Adrenal gland (tissue), 12 donors: ENCODE results near the gene TOR4A. TPM values are rescaled to one million over a fixed set of nuclear protein-coding genes. Genes with fewer than 3 reads are reported as not detected.

ENCODE experiments used
- DNase-seq, 7 donors: peaks; one replicate each; pipeline ENCODE4 v3.0.0-alpha.2; 2019 to 2020
- H3K27ac ChIP-seq, 5 donors: fragments of 200-600 bp; sonication (generic) in 4 of 5; 1 replicate in 3 of 5; 2 replicates in 2 of 5; pipeline versions ENCODE4 v1.5.1 to v1.8.0; 2016 to 2020; ENCODE audit warnings: mild to moderate bottlenecking in 1 of 5
- H3K27me3 ChIP-seq: fragments of 200-600 bp; 2 replicates; pipeline ENCODE4 v1.8.0; 2021
- H3K36me3 ChIP-seq, 2 donors: fragments of 200-600 bp; replicated peaks in 1 of 2; 1 replicate in 1 of 2; 2 replicates in 1 of 2; pipeline versions ENCODE4 v1.5.1 to v1.8.0; 2018 to 2022
- H3K4me1 ChIP-seq, 2 donors: fragments of 200-600 bp; replicated peaks in 1 of 2; 1 replicate in 1 of 2; 2 replicates in 1 of 2; pipeline versions ENCODE4 v1.5.1 to v1.8.0; 2018 to 2021
- H3K4me3 ChIP-seq, 4 donors: fragments of 200-600 bp; sonication (generic) in 3 of 4; one replicate each; pipeline ENCODE4 v1.5.1; 2016 to 2018
- H3K9me3 ChIP-seq, 3 donors: fragments of 200-600 bp; sonication (generic) in 1 of 3; replicated peaks in 1 of 3; 1 replicate in 2 of 3; 2 replicates in 1 of 3; pipeline versions ENCODE4 v1.5.1 to v1.8.0; 2016 to 2021
- POLR2A ChIP-seq, 2 donors: fragments of 450-650 bp; IDR thresholded peaks; one replicate each; pipeline ENCODE4 v1.6.1; 2017; ENCODE audit warnings: antibody characterized with exemption in 2 of 2, mild to moderate bottlenecking in 2 of 2, moderate library complexity in 1 of 2
- WGBS, 4 donors: extraction: QIAGEN DNeasy Blood & Tissue Kit in 2 of 4; methylation state at CpG; one replicate each; pipeline versions ENCODE4 v1.1.5 to v1.1.7; 2013 to 2017; 5-methylcytosine and 5-hydroxymethylcytosine counted together
- intact Hi-C, 2 donors: fragments of 100-400 bp; cut with DNase I; formaldehyde crosslinking; loops; one replicate each; pipeline versions ENCODE4 v1.14.1 to v1.15.0; 2022 to 2023
- polyA plus RNA-seq, 3 donors: library from polyadenylated mRNA; stranded (reverse); fragments of 200-250 nt in 2 of 3; fragments of 350-450 nt in 1 of 3; fragmentation: Illumina TruSeq in 1 of 3; extraction: RNeasy Lipid Tissue Mini Kit (QIAGEN cat#74804) in 1 of 3; gene quantifications; one replicate each; pipeline ENCODE4 v1.2.3, GENCODE V29; 2013 to 2014
- total RNA-seq, 9 donors: library from RNA; depleted of rRNA in 4 of 9; stranded (reverse); fragments of >200 nt in 4 of 9; fragments of 120-200 nt in 1 of 9; fragmentation: NEBNext Ultra II Directional in 1 of 9; extraction: Animal tissue kit (Norgen Biotek cat#: 25700) in 1 of 9; gene quantifications; one replicate each; pipeline versions ENCODE4 v1.1.0 to v1.2.4, GENCODE V29; 2013 to 2023
- TF ChIP-seq, protein P1 (sequence below), 6 experiments: fragments of 450-650 bp in 4 of 6; fragments of 200-600 bp in 2 of 6; sonication (generic) in 1 of 6; IDR thresholded peaks; 1 replicate in 5 of 6; 2 replicates in 1 of 6; pipeline versions ENCODE4 v1.5.1 to v1.8.0; 2016 to 2021; ENCODE audit warnings: antibody characterized with exemption in 6 of 6, mild to moderate bottlenecking in 2 of 6, moderate library complexity in 1 of 6
- donor health status: healthy with polysubstance abuse.
- donor health status: Bipolar disorder and iron deficiency.
- donor health status: DM: yes; HTN: yes; CAD: no.
- donor health status: DM: no; HTN: no; CAD: no.
- donor health status: DM: no; HTN: no; CAD: no.
- donor health status: DM: yes; HTN: yes; CAD: no.

The TOR4A gene
- total and polyA plus RNA-seq, 12 donors: 0.49 to 21.5 (median 7.4) TPM

DNA sequence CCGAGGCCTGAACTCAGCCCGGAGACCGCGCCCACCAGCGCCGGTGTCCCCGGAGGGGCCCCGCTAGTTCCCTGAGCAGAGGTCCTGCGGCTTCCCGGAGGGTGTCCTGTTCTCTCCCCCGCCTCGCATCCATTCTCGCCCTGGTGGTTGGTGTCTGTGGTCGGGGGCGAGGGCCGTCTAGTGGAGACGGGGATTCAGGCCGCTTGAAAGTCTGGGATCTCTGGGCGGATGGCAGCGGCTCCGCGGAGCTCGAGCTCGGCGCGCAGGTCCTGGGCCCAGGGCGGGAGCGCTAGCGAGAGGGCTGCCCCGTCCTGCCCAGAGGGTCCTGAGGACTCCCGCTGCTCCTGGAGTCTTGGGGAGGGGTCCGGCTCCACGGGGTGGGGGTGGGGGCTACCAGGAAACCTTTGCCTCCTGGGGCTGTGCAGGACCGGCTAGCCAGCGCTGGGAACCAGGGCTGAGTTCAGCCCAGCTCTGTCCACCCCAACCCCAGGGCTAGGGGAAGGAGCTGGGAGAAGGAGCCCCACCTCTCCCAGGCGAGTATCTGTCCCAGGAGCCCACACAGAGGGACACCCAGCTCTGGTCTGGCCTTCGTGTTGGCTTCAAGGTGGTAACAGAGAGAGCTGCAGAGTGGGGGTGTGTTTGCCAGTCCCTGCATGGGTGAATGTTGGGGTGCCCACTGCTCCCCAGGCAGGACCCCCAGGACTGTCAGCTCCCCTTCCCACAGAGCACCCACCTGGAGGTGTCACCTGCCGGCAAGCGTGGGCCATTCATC, 4.0 kb downstream of the TOR4A start:
- WGBS, 4 donors: 42 to 83% (median 64%) methylated on average over 5 to 39 of the region's 39 CpGs
- H3K27me3 ChIP-seq: peaks cover 9% of the 10 kb centered on the region

DNA sequence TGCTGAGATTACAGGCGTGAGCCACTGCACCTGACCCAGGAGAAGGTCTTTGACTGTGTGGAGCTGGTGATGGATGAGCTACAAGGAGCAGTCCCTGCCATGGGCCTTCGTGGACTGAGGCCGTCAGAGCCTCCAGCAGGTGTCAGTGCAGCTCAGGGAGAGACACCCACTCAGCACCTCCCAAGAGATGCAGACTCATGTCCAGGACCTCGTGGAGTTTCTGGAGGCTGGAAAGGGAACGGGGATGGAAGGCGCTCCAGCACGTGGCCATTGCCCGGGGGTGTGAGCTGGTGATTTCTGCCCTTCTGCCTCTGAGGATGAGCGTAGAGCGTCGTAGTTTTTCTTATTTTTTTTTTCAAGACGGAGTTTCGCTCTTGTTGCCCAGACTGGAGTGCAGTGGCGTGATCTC, 9.5 kb downstream of the TOR4A start:
- TF ChIP-seq, protein P1, sequence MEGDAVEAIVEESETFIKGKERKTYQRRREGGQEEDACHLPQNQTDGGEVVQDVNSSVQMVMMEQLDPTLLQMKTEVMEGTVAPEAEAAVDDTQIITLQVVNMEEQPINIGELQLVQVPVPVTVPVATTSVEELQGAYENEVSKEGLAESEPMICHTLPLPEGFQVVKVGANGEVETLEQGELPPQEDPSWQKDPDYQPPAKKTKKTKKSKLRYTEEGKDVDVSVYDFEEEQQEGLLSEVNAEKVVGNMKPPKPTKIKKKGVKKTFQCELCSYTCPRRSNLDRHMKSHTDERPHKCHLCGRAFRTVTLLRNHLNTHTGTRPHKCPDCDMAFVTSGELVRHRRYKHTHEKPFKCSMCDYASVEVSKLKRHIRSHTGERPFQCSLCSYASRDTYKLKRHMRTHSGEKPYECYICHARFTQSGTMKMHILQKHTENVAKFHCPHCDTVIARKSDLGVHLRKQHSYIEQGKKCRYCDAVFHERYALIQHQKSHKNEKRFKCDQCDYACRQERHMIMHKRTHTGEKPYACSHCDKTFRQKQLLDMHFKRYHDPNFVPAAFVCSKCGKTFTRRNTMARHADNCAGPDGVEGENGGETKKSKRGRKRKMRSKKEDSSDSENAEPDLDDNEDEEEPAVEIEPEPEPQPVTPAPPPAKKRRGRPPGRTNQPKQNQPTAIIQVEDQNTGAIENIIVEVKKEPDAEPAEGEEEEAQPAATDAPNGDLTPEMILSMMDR (IDR thresholded peaks at IDR 0.05): peak in 5 of 6 experiments; percentile 34 to 53 (median 38)
- TF ChIP-seq POLR2A (IDR thresholded peaks at IDR 0.05): no peak
- Histone ChIP-seq H3K9me3 (no peaks in the 10 kb centered on the region), H3K27me3 (no peaks in the 10 kb centered on the region), H3K36me3 (no peaks in the 10 kb centered on the region), H3K27ac (no peak overlapping the region), H3K4me3 (no peak overlapping the region), H3K4me1 (no peaks in the 10 kb centered on the region)
- 48 to 53% (median 51%) methylated on average over 13 to 14 of the region's 14 CpGs for WGBS, 4 donors
- peak in 3 of 7 donors; percentile 59 to 71 (median 62) for DNase-seq
- intact Hi-C loops: no loop called here

More for the DNA sequence above, 4.0 kb downstream of the TOR4A start:
- H3K9me3 ChIP-seq: no peaks in the 10 kb centered on the region
- no peaks in the 10 kb centered on the region for H3K36me3 ChIP-seq
- TF ChIP-seq POLR2A (IDR thresholded peaks at IDR 0.05): no peak
- TF ChIP-seq, protein P1 (IDR thresholded peaks at IDR 0.05): no peak
- H3K4me1 ChIP-seq: peaks cover 0 to 2% of the 10 kb centered on the region in 2 donors
- peak in 1 of 7 donors; percentile 16 for DNase-seq
- intact Hi-C loops: no loop called here
- H3K4me3 ChIP-seq: no peak overlapping the region
- no peak overlapping the region for H3K27ac ChIP-seq

DNA sequence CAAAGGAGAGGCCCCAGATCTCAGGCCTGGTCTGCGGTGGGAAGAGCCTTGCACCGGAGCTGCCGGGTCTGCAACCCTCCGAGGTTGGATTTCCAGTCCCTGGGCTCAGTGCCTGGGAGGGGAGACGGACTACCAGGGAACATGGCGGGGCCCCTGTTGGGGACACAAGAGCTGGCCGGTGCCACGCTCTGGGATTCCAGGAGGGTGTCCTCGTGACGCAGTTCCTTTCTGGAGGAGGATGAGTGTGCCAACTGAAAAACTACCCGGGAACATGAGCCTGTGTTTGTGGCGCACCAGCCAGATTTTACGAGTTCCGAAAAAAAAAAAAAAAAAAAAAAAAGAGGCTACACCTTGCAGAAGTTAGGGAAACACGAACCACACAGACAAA, 15.6 kb downstream of the TOR4A start:
- H3K4me3 ChIP-seq: no peak overlapping the region
- H3K36me3 ChIP-seq: no peaks in the 10 kb centered on the region
- peaks cover 13% of the 10 kb centered on the region for H3K27me3 ChIP-seq
- intact Hi-C loops: loop anchor here in 1 of 2 donors (10.0 kb wide), 1 partner anchor 232 kb away; no protein-coding TSS in a partner anchor
- H3K27ac ChIP-seq: no peak overlapping the region
- H3K9me3 ChIP-seq: no peaks in the 10 kb centered on the region
- 85 to 90% (median 87%) methylated on average over 10 to 15 of the region's 15 CpGs for WGBS, 4 donors
- H3K4me1 ChIP-seq: peaks cover 3 to 13% of the 10 kb centered on the region in 2 donors
- no peak for TF ChIP-seq POLR2A (IDR thresholded peaks at IDR 0.05)
- TF ChIP-seq, protein P1 (IDR thresholded peaks at IDR 0.05): no peak
- no peak for DNase-seq

DNA sequence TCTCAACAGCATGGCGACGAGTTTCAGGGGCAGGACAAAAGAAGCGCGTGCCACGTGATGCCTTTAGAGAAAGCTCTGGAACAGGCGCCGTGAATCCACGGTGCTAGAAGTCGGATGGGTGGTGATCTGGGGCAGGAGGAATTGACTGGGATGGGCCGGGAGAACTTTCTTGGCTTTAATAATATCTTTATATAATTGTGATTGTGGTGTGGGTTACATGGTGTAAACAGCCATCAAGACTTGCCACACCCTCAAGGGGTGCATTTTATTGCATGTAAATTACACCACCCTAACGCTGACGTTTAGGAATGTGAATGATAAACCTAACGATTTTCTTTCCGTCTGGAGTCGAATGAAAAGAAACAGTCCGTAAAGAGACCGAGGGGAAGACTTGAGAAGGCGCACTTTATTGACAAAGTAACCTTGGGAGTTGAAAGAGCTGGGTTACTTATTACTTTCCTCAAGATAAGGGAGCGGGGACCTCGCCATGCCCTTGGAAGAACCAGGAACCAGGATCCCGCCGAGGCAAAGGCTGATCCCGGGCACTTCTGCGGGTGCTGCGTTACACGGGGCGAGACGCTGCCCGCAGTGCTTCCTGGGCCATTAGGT, 16.1 kb downstream of the TOR4A start:
- Histone ChIP-seq H3K4me1 (peaks cover 3 to 13% of the 10 kb centered on the region in 2 donors), H3K9me3 (no peaks in the 10 kb centered on the region), H3K27me3 (peaks cover 13% of the 10 kb centered on the region), H3K36me3 (no peaks in the 10 kb centered on the region), H3K4me3 (no peak overlapping the region), H3K27ac (no peak overlapping the region)
- no peak for DNase-seq
- WGBS, 4 donors: 50 to 59% (median 57%) methylated on average over 29 of the region's 29 CpGs
- no peak for TF ChIP-seq POLR2A (IDR thresholded peaks at IDR 0.05)
- TF ChIP-seq, protein P1 (IDR thresholded peaks at IDR 0.05): no peak
- intact Hi-C loops: loop anchor here in 1 of 2 donors (10.0 kb wide), 1 partner anchor 231 kb away; no protein-coding TSS in a partner anchor
